Neural cell (in vitro differentiated cells): Measurements from ENCODE around the gene REPIN1. TPM values are rescaled to one million over a fixed set of nuclear protein-coding genes. Genes with fewer than 3 reads are reported as not detected.

Experiments used
- H2AFZ ChIP-seq: fragments of 200-600, 300-800 bp; sonication (generic), shearing (Covaris generic); 2 replicates; pipeline ENCODE4 v1.6.0; 2014; ENCODE audit warnings: low read depth, mild to moderate bottlenecking, antibody characterized with exemption, low read length, moderate library complexity
- H3F3A ChIP-seq: fragments of 200-600 bp; shearing (Covaris generic); 2 replicates; pipeline ENCODE4 v1.6.1; 2016; ENCODE audit warnings: mild to moderate bottlenecking, moderate library complexity, mixed read lengths, antibody characterized with exemption, low read length; ENCODE audit not compliant: insufficient read depth, poor library complexity, severe bottlenecking
- H3K27ac ChIP-seq: fragments of 200-600, 300-800 bp; sonication (generic), shearing (Covaris generic); 2 replicates; pipeline ENCODE4 v1.5.1; 2014; ENCODE audit warnings: mild to moderate bottlenecking, low read length, moderate library complexity
- H3K27me3 ChIP-seq: fragments of 300-800, 200-600 bp; sonication (generic), shearing (Covaris generic); 2 replicates; pipeline ENCODE4 v1.6.0; 2014; ENCODE audit warnings: mild to moderate bottlenecking, low read depth, low read length, moderate library complexity; ENCODE audit not compliant: insufficient read depth
- H3K36me3 ChIP-seq: fragments of 300-800, 200-600 bp; sonication (generic), shearing (Covaris generic); 2 replicates; pipeline ENCODE4 v1.5.1; 2014; ENCODE audit warnings: mild to moderate bottlenecking, antibody characterized with exemption, low read length, moderate library complexity; ENCODE audit not compliant: insufficient read depth
- H3K4me2 ChIP-seq: fragments of 300-800, 200-600 bp; sonication (generic), shearing (Covaris generic); 2 replicates; pipeline ENCODE4 v1.6.0; 2014; ENCODE audit warnings: mild to moderate bottlenecking, low read length
- H3K4me3 ChIP-seq: fragments of 300-800, 200-600 bp; sonication (generic), shearing (Covaris generic); 2 replicates; pipeline ENCODE4 v1.5.1; 2014; ENCODE audit warnings: mild to moderate bottlenecking, low read length, moderate library complexity
- H3K79me2 ChIP-seq: fragments of 200-600 bp; shearing (Covaris generic); replicated peaks from 2 replicates; pipeline ENCODE4 v1.6.0; 2014; ENCODE audit warnings: mild to moderate bottlenecking, low read length, moderate library complexity; ENCODE audit not compliant: insufficient read depth
- H3K9ac ChIP-seq: fragments of 300-800, 200-600 bp; sonication (generic), shearing (Covaris generic); 2 replicates; pipeline ENCODE4 v1.6.1; 2016; ENCODE audit warnings: mild to moderate bottlenecking, low read length, mixed read lengths
- H3K9me2 ChIP-seq: fragments of 200-600 bp; shearing (Covaris generic); 2 replicates; pipeline ENCODE4 v1.6.1; 2016; ENCODE audit warnings: mild to moderate bottlenecking, low read length, mixed read lengths; ENCODE audit not compliant: insufficient read depth
- H3K9me3 ChIP-seq: fragments of 200-600, 300-800 bp; sonication (generic), shearing (Covaris generic); 2 replicates; pipeline ENCODE4 v1.6.1; 2016; ENCODE audit warnings: mild to moderate bottlenecking, mixed run types, low read length, moderate library complexity, mixed read lengths
- H4K20me1 ChIP-seq: fragments of 200-600 bp; shearing (Covaris generic); 2 replicates; pipeline ENCODE4 v1.6.1; 2016; ENCODE audit warnings: mild to moderate bottlenecking, mixed run types; ENCODE audit not compliant: insufficient read depth
- EP300 ChIP-seq: fragments of 450-650 bp; conservative IDR thresholded peaks from 2 replicates; pipeline ENCODE4 v1.6.1; 2014; ENCODE audit warnings: antibody characterized with exemption, mild to moderate bottlenecking, moderate library complexity; ENCODE audit not compliant: poor library complexity, severe bottlenecking
- EZH2 ChIP-seq: fragments of 200-600, 300-800 bp; shearing (Covaris generic), sonication (generic); IDR thresholded peaks from 2 replicates; pipeline ENCODE4 v1.6.1; 2014; ENCODE audit warnings: antibody characterized with exemption, low read length, borderline replicate concordance, mild to moderate bottlenecking; ENCODE audit not compliant: insufficient read depth, poor library complexity, severe bottlenecking
- MXI1 ChIP-seq: fragments of 450-650 bp; conservative IDR thresholded peaks from 2 replicates; pipeline ENCODE4 v1.6.1; 2014; ENCODE audit warnings: antibody characterized with exemption, mild to moderate bottlenecking; ENCODE audit not compliant: poor library complexity, severe bottlenecking
- RAD21 ChIP-seq: fragments of 450-650 bp; conservative IDR thresholded peaks from 2 replicates; pipeline ENCODE4 v1.6.1; 2014; ENCODE audit warnings: antibody characterized with exemption, mild to moderate bottlenecking, moderate library complexity
- REST ChIP-seq: IDR thresholded peaks from 2 replicates; pipeline ENCODE4 v1.6.1; 2012; ENCODE audit warnings: borderline replicate concordance
- TAF1 ChIP-seq: IDR thresholded peaks from 2 replicates; pipeline ENCODE4 v1.6.1; 2012; ENCODE audit warnings: low read depth
- polyA plus RNA-seq: library from polyadenylated mRNA; depleted of rRNA; stranded (reverse); fragments of >200 nt; gene quantifications from 2 replicates; pipeline ENCODE4 v1.2.3, GENCODE V29; 2014

The REPIN1 gene
- polyA plus RNA-seq, 1 donor from 2014 or later: 95.5 TPM

- Histone ChIP-seq H3K79me2 (no peaks in the 10 kb centered on the region), H3F3A (no peaks in the 10 kb centered on the region), H3K27ac (no peak overlapping the region), H3K4me3 (no peak overlapping the region), H4K20me1 (no peaks in the 10 kb centered on the region), H2AFZ (no peak overlapping the region), H3K9ac (no peak overlapping the region), H3K27me3 (no peaks in the 10 kb centered on the region), H3K36me3 (no peaks in the 10 kb centered on the region), H3K9me2 (no peaks in the 10 kb centered on the region), H3K9me3 (no peaks in the 10 kb centered on the region), H3K4me2 (no peak overlapping the region)
- TF ChIP-seq TAF1: no peak
- no peak for TF ChIP-seq EZH2
These were observed 38.3 kb upstream of the REPIN1 start for GRCh38 chr7:150330211-150330885.

- Histone ChIP-seq H3K27ac (no peak overlapping the region), H2AFZ (no peak overlapping the region), H3K9me3 (no peaks in the 10 kb centered on the region)
These were observed 35.6 kb upstream of the REPIN1 start for GRCh38 chr7:150332852-150333635.

More at GRCh38 chr7:150332852-150333635, 35.6 kb upstream of the REPIN1 start:
- H4K20me1 ChIP-seq: no peaks in the 10 kb centered on the region
- TF ChIP-seq MXI1: no peak
- no peak for TF ChIP-seq RAD21
- no peak for TF ChIP-seq EZH2
- no peak for TF ChIP-seq TAF1
- no peak for TF ChIP-seq REST
- no peak for TF ChIP-seq EP300
- H3K4me3 ChIP-seq: no peak overlapping the region
- H3K36me3 ChIP-seq: no peaks in the 10 kb centered on the region
- H3K9ac ChIP-seq: no peak overlapping the region
- H3K79me2 ChIP-seq: no peaks in the 10 kb centered on the region
- H3K27me3 ChIP-seq: no peaks in the 10 kb centered on the region
- no peaks in the 10 kb centered on the region for H3F3A ChIP-seq
- H3K9me2 ChIP-seq: no peaks in the 10 kb centered on the region
- H3K4me2 ChIP-seq: no peak overlapping the region
